ENCODE data around the gene PIK3R6. TPM values are rescaled to one million over a fixed set of nuclear protein-coding genes. Genes with fewer than 3 reads are reported as not detected.

The PIK3R6 gene
- total RNA-seq, 3 donors from 2014 or later (not counting 1 experiment from before 2014, with no cell fraction given) = 0.84 to 6.3 (median 1.4) TPM

DNA sequence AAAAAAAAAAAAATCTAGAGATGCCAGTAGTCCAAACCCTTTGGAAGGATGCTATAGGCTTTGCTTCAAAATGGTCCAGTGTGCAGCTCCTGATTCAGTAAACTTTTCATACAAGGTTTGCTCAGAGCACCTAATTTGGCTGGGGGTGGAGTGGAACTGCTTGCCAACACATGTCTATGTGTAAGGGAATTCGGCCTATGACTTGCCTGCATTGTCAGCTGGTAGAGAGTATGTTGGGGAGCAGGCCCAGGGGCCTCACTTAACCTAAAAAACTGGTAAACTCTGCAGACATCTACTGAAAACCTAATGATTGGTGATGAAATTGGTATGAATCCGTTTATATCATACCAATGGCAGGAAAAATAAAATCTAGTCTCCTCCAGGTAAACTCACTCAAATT lies 66.8 kb downstream of the PIK3R6 start:
- no peaks in the 10 kb centered on the region for H3K36me3 ChIP-seq (ENCODE audit: control insufficient read depth, insufficient read depth, low read length)
- no peak overlapping the region for H3K27ac Mint-ChIP-seq
- no peaks in the 10 kb centered on the region for H3K27me3 Mint-ChIP-seq (ENCODE audit: low read depth in 2 of 2)
- H3K4me1 Mint-ChIP-seq = no peaks in the 10 kb centered on the region
- intact Hi-C loops (cut with micrococcal nuclease) = no loop called here
- TF ChIP-seq CTCF (IDR thresholded peaks at IDR 0.05) = no peak
- no peaks in the 10 kb centered on the region for H3K36me3 Mint-ChIP-seq
- WGBS (ENCODE audit: insufficient coverage) = 83% methylated on average over 2 of the region's 2 CpGs
- no peaks in the 10 kb centered on the region for H3K9me3 ChIP-seq (ENCODE audit: control insufficient read depth, insufficient read depth, low read length)
- ATAC-seq (no peak), DNase-seq (no peak)
- no peak overlapping the region for H3K4me3 ChIP-seq (ENCODE audit: low read length)
- H3K4me1 ChIP-seq (ENCODE audit: control insufficient read depth, insufficient read depth, low read length) = no peaks in the 10 kb centered on the region
- no peaks in the 10 kb centered on the region for H3K27me3 ChIP-seq (ENCODE audit: control insufficient read depth, insufficient read depth, low read length)
- no peak overlapping the region for H3K4me3 Mint-ChIP-seq
- no peak overlapping the region for H3K27ac ChIP-seq (ENCODE audit: low read length)
- no peaks in the 10 kb centered on the region for H3K9me3 Mint-ChIP-seq

DNA sequence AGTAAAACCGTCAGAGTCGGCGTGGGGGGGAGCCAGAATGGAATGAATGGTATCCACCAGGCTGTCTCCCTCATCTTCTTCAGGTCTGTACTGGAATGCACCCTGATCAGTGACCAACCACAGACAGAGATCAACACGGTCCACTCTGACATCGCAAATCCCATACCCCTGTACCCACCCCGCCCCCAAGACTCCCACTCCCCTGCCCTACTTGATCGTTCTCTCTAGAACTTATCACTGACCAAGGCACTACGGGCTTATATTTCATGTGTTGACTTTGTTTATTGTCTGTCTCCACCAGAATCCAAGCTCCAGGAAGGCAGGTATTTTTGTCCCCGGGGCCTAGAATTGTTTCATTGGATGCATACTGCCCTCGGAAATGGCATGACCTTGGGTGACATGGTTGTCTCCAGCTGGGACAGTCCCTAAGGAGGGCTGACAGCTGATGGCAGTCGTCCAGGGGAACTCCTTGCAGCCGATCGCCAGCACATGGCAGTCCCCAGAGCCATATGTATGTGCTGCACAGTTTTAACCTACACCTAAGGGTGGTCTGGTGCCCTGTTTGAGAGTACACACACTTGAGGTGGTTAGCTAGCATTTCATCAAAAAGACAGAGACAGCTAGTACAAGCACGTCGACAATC lies 67.8 kb downstream of the PIK3R6 start:
- no peaks in the 10 kb centered on the region for H3K27me3 ChIP-seq (ENCODE audit: control insufficient read depth, insufficient read depth, low read length)
- no peak overlapping the region for H3K27ac ChIP-seq (ENCODE audit: low read length)
- H3K4me1 ChIP-seq (ENCODE audit: control insufficient read depth, insufficient read depth, low read length) = no peaks in the 10 kb centered on the region
- no peaks in the 10 kb centered on the region for H3K9me3 ChIP-seq (ENCODE audit: control insufficient read depth, insufficient read depth, low read length)
- no peak overlapping the region for H3K4me3 ChIP-seq (ENCODE audit: low read length)
- H3K36me3 ChIP-seq (ENCODE audit: control insufficient read depth, insufficient read depth, low read length) = no peaks in the 10 kb centered on the region
- Mint-ChIP-seq H3K36me3 (no peaks in the 10 kb centered on the region), H3K4me1 (no peaks in the 10 kb centered on the region), H3K27me3 (ENCODE audit: low read depth in 2 of 2) (peaks cover 0 to 2% of the 10 kb centered on the region in 2 donors), H3K9me3 (no peaks in the 10 kb centered on the region), H3K4me3 (no peak overlapping the region), H3K27ac (no peak overlapping the region)
- 84% methylated on average over 15 of the region's 15 CpGs for WGBS (ENCODE audit: insufficient coverage)
- DNase-seq (no peak), ATAC-seq (no peak)
- intact Hi-C loops (cut with micrococcal nuclease) = no loop called here
- no peak for TF ChIP-seq CTCF (IDR thresholded peaks at IDR 0.05)

- ATAC-seq (no peak), DNase-seq (peak in 1 of 2 donors; percentile 11)
- H3K9me3 ChIP-seq (ENCODE audit: control insufficient read depth, insufficient read depth, low read length) = no peaks in the 10 kb centered on the region
- no peaks in the 10 kb centered on the region for H3K36me3 Mint-ChIP-seq
- H3K4me3 Mint-ChIP-seq = no peak within 1 kb of the TSS
- H3K4me1 ChIP-seq (ENCODE audit: control insufficient read depth, insufficient read depth, low read length) = no peaks in the 10 kb centered on the region
- H3K27me3 Mint-ChIP-seq (ENCODE audit: low read depth in 2 of 2) = peaks cover 0 to 2% of the 10 kb centered on the region in 2 donors
- H3K27ac Mint-ChIP-seq = no peak within 1 kb of the TSS
- H3K4me1 Mint-ChIP-seq = no peaks in the 10 kb centered on the region
- no peaks in the 10 kb centered on the region for H3K9me3 Mint-ChIP-seq
- H3K27me3 ChIP-seq (ENCODE audit: control insufficient read depth, insufficient read depth, low read length) = no peaks in the 10 kb centered on the region
- no peaks in the 10 kb centered on the region for H3K36me3 ChIP-seq (ENCODE audit: control insufficient read depth, insufficient read depth, low read length)
- TF ChIP-seq CTCF (IDR thresholded peaks at IDR 0.05) = no peak
- no peak within 1 kb of the TSS for H3K27ac ChIP-seq (ENCODE audit: low read length)
- WGBS (ENCODE audit: insufficient coverage) = 64% methylated on average over 62 of the region's 62 CpGs
- intact Hi-C loops (cut with micrococcal nuclease) = no loop called here
- H3K4me3 ChIP-seq (ENCODE audit: low read length) = no peak within 1 kb of the TSS
Observed at GRCh38 chr17:8798846-8799569, 68.5 kb downstream of the PIK3R6 start, which contains the start of gene MFSD6L. TSS of gene MFSD6L (minus strand) at chr17:8799365. CDS start at chr17:8799120, 245 bp downstream.

All from natural killer cell (primary cell).